GM21786 (cell line): Measurements from ENCODE around the gene GABRG3.
"Not testable (repeated sequence)": the region's sequence is repeated elsewhere in the genome, so short reads cannot be mapped to it uniquely, and the experiment has no call there.

ENCODE experiments used
- ATAC-seq: cut with Tn5 transposase; IDR thresholded peaks from one replicate; pipeline ENCODE4 v1.9.1; 2021; ENCODE audit not compliant: unreplicated experiment

GABRG3 gene

GRCh38 chr15:26985050-26985449, 14.1 kb downstream of the GABRG3 start:
- ATAC-seq: no peak

- ATAC-seq: no peak
These were observed 25.3 kb downstream of the GABRG3 start for GRCh38 chr15:26996250-26996649.

- not testable (repeated sequence) for ATAC-seq
These were observed 32.0 kb downstream of the GABRG3 start for GRCh38 chr15:27003003-27003402.

- not testable (repeated sequence) for ATAC-seq
These were observed 33.2 kb downstream of the GABRG3 start for GRCh38 chr15:27004226-27004625.

GRCh38 chr15:27017168-27017809, 46.3 kb downstream of the GABRG3 start:
- ATAC-seq: peak; percentile 61

GRCh38 chr15:27019687-27020086, 48.7 kb downstream of the GABRG3 start:
- ATAC-seq: no peak

GRCh38 chr15:27025481-27025966, 54.5 kb downstream of the GABRG3 start:
- ATAC-seq: no peak

- ATAC-seq: no peak
These were observed 56.2 kb downstream of the GABRG3 start for GRCh38 chr15:27027229-27027628.

GRCh38 chr15:27028858-27029477, 58.0 kb downstream of the GABRG3 start:
- no peak for ATAC-seq

- ATAC-seq: no peak
These were observed 65.2 kb downstream of the GABRG3 start for GRCh38 chr15:27036210-27036609.

- ATAC-seq: no peak
These were observed 66.5 kb downstream of the GABRG3 start for GRCh38 chr15:27037501-27037900.

- ATAC-seq: no peak
These were observed 68.2 kb downstream of the GABRG3 start for GRCh38 chr15:27039152-27039551.

- no peak for ATAC-seq
These were observed 71.2 kb downstream of the GABRG3 start for GRCh38 chr15:27042230-27042629.

- no peak for ATAC-seq
These were observed 71.7 kb downstream of the GABRG3 start for GRCh38 chr15:27042646-27043045.

GRCh38 chr15:27043770-27044169, 72.8 kb downstream of the GABRG3 start:
- no peak for ATAC-seq

- no peak for ATAC-seq
These were observed 74.8 kb downstream of the GABRG3 start for GRCh38 chr15:27045796-27046195.

GRCh38 chr15:27046880-27047279, 75.9 kb downstream of the GABRG3 start:
- ATAC-seq: no peak

GRCh38 chr15:27050163-27050562, 79.2 kb downstream of the GABRG3 start:
- ATAC-seq: no peak

GRCh38 chr15:27054426-27054825, 83.4 kb downstream of the GABRG3 start:
- ATAC-seq: no peak

- no peak for ATAC-seq
These were observed 87.1 kb downstream of the GABRG3 start for GRCh38 chr15:27057904-27058645.

GRCh38 chr15:27058939-27059338, 88.0 kb downstream of the GABRG3 start:
- ATAC-seq: no peak

GRCh38 chr15:27059610-27060202, 88.7 kb downstream of the GABRG3 start:
- ATAC-seq: no peak
